ENCODE results near the gene DBNL. TPM values are rescaled to one million over a fixed set of nuclear protein-coding genes. Genes with fewer than 3 reads are reported as not detected.

The DBNL gene
- total and polyA plus RNA-seq, 2 of the 13 experiments (the other 11 are each of a cell fraction or from before 2014, with no cell fraction given) = 20.8 to 35.1 TPM

DNA sequence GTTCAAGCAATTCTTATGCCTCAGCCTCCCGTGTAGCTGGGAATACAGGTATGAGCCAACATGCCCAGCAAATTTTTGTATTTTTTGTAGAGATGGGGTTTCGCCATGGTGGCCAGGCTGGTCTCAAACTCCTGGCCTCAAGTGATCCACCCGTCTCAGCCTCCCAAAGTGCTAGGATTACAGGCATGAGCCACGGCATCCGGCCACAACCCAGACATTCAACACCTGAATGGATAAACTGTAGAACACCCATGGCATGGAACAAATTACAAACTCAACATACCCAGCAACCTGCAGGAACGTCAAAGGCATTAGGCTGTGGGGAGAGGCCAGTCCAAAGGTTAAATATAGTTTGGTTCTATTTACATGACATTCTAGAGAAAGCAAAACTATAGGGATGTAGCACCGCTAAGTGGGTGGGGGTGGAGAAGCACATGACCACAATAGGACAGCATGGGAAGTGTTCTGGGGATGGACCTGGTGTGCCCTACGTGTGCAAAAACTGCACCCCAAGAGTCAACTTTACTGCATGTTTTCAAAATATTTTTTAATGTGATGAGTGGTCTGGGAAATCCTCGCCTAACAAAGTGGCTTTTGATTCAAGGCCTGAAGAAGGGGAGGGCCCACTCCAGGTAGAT is 27.3 kb downstream of the DBNL start (continued):
- TF ChIP-seq SALL1 (CRISPR knock-in tag; IDR thresholded peaks at IDR 0.05) = peak; percentile 58
- peak; percentile 49; the same call in 1 of the 2 replicates for TF ChIP-seq SMC3 (IDR thresholded peaks at IDR 0.05; ENCODE audit: low read length)
- 0 out of 2 replicates have a peak, but pooled peaks have one; percentile 28 for TF ChIP-seq ZNF33A (CRISPR knock-in tag; IDR thresholded peaks at IDR 0.05; ENCODE audit: borderline replicate concordance)
- TF ChIP-seq MXI1 (IDR thresholded peaks at IDR 0.05; ENCODE audit: borderline replicate concordance, low read depth, low read length) = peak; percentile 12; the same call in 1 of the 3 replicates
- TF ChIP-seq REPIN1 (CRISPR knock-in tag; IDR thresholded peaks at IDR 0.05; ENCODE audit: borderline replicate concordance, low read depth) = peak; percentile 87
- TF ChIP-seq MED1 (CRISPR knock-in tag; IDR thresholded peaks at IDR 0.05) = 0 out of 2 replicates have a peak, but pooled peaks have one; percentile 16
- no peak for TF ChIP-seq RELA (CRISPR knock-in tag; IDR thresholded peaks at IDR 0.05)
- 0 out of 2 replicates have a peak, but pooled peaks have one; percentile 19 for TF ChIP-seq ZNF317 (CRISPR knock-in tag; IDR thresholded peaks at IDR 0.05)
- TF ChIP-seq ZNF580 (CRISPR knock-in tag; IDR thresholded peaks at IDR 0.05; ENCODE audit: borderline replicate concordance, low read depth) = no peak
- TF ChIP-seq ZNF574 (CRISPR knock-in tag; IDR thresholded peaks at IDR 0.05) = peak; percentile 67
- TF ChIP-seq POGZ (CRISPR knock-in tag; IDR thresholded peaks at IDR 0.05) = peak; percentile 30; the same call in 1 of the 2 replicates
- TF ChIP-seq TARDBP (CRISPR knock-in tag; IDR thresholded peaks at IDR 0.05) = peak; percentile 71; the same call in 1 of the 2 replicates
- no peak for TF ChIP-seq FOXA1 (IDR thresholded peaks at IDR 0.05)
- 0 out of 2 replicates have a peak, but pooled peaks have one; percentile 32 for TF ChIP-seq FOXA1 (CRISPR knock-in tag; IDR thresholded peaks at IDR 0.05)
- TF ChIP-seq ZBTB8A (CRISPR knock-in tag; IDR thresholded peaks at IDR 0.05; ENCODE audit: borderline replicate concordance, low read depth) = 0 out of 2 replicates have a peak, but pooled peaks have one; percentile 69
- TF ChIP-seq, protein P1, sequence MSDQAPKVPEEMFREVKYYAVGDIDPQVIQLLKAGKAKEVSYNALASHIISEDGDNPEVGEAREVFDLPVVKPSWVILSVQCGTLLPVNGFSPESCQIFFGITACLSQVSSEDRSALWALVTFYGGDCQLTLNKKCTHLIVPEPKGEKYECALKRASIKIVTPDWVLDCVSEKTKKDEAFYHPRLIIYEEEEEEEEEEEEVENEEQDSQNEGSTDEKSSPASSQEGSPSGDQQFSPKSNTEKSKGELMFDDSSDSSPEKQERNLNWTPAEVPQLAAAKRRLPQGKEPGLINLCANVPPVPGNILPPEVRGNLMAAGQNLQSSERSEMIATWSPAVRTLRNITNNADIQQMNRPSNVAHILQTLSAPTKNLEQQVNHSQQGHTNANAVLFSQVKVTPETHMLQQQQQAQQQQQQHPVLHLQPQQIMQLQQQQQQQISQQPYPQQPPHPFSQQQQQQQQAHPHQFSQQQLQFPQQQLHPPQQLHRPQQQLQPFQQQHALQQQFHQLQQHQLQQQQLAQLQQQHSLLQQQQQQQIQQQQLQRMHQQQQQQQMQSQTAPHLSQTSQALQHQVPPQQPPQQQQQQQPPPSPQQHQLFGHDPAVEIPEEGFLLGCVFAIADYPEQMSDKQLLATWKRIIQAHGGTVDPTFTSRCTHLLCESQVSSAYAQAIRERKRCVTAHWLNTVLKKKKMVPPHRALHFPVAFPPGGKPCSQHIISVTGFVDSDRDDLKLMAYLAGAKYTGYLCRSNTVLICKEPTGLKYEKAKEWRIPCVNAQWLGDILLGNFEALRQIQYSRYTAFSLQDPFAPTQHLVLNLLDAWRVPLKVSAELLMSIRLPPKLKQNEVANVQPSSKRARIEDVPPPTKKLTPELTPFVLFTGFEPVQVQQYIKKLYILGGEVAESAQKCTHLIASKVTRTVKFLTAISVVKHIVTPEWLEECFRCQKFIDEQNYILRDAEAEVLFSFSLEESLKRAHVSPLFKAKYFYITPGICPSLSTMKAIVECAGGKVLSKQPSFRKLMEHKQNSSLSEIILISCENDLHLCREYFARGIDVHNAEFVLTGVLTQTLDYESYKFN (CRISPR knock-in tag; conservative IDR thresholded peaks at IDR 0.05) = peak; percentile 83
- TF ChIP-seq MTF1 (CRISPR knock-in tag; IDR thresholded peaks at IDR 0.05) = no peak
- 0 out of 2 replicates have a peak, but pooled peaks have one; percentile 1 for TF ChIP-seq ZNF607 (CRISPR knock-in tag; IDR thresholded peaks at IDR 0.05; ENCODE audit: borderline replicate concordance)
- 0 out of 2 replicates have a peak, but pooled peaks have one; percentile 57 for TF ChIP-seq ZSCAN29 (CRISPR knock-in tag; conservative IDR thresholded peaks at IDR 0.05)
- peak; percentile 74; the same call in 1 of the 2 replicates for TF ChIP-seq ZNF281 (CRISPR knock-in tag; IDR thresholded peaks at IDR 0.05; ENCODE audit: borderline replicate concordance)
